Ishikawa (cell line): ENCODE results near the gene TAP1.

Source experiments
- CEBPB ChIP-seq: IDR thresholded peaks from 2 replicates; pipeline ENCODE4 v1.6.1; 2012
- CREB1 ChIP-seq: IDR thresholded peaks from 2 replicates; pipeline ENCODE4 v1.6.1; 2012; ENCODE audit warnings: low read depth
- EGR1 ChIP-seq: IDR thresholded peaks from 2 replicates; pipeline ENCODE4 v1.6.1; 2012
- EP300 ChIP-seq: IDR thresholded peaks from 2 replicates; pipeline ENCODE4 v1.6.1; 2012; ENCODE audit warnings: borderline replicate concordance
- FOXM1 ChIP-seq: IDR thresholded peaks from 2 replicates; pipeline ENCODE4 v1.6.1; 2012; ENCODE audit warnings: low read depth, borderline replicate concordance
- MAX ChIP-seq: IDR thresholded peaks from 2 replicates; pipeline ENCODE4 v1.6.1; 2012
- NFIC ChIP-seq: IDR thresholded peaks from 2 replicates; pipeline ENCODE4 v1.6.1; 2012
- RAD21 ChIP-seq: IDR thresholded peaks from 2 replicates; pipeline ENCODE4 v1.6.1; 2012; ENCODE audit warnings: low read depth
- REST ChIP-seq: IDR thresholded peaks from 2 replicates; pipeline ENCODE4 v1.6.1; 2012; ENCODE audit warnings: low read depth, mild to moderate bottlenecking
- TAF1 ChIP-seq: IDR thresholded peaks from 2 replicates; pipeline ENCODE4 v1.6.1; 2012; ENCODE audit warnings: low read depth, mild to moderate bottlenecking
- TCF12 ChIP-seq: IDR thresholded peaks from 2 replicates; pipeline ENCODE4 v1.6.1; 2012; ENCODE audit warnings: low read depth
- TEAD4 ChIP-seq: IDR thresholded peaks from 2 replicates; pipeline ENCODE4 v1.6.1; 2012
- USF1 ChIP-seq: IDR thresholded peaks from 2 replicates; pipeline ENCODE4 v1.6.1; 2012
- YY1 ChIP-seq: IDR thresholded peaks from 2 replicates; pipeline ENCODE4 v1.6.1; 2012; ENCODE audit warnings: low read depth
- ZBTB7A ChIP-seq: IDR thresholded peaks from 2 replicates; pipeline ENCODE4 v1.6.1; 2012; ENCODE audit warnings: low read depth

TAP1 gene

GRCh38 chr6:32858194-32858593, 4.7 kb upstream of the TAP1 start:
- TF ChIP-seq FOXM1 (no peak), MAX (no peak), EGR1 (no peak), EP300 (no peak), RAD21 (no peak), TEAD4 (no peak), CREB1 (no peak), USF1 (no peak), REST (no peak), CEBPB (no peak), NFIC (no peak), ZBTB7A (no peak), YY1 (no peak), TAF1 (no peak), TCF12 (no peak)

- no peak for TF ChIP-seq FOXM1
- no peak for TF ChIP-seq RAD21
- no peak for TF ChIP-seq NFIC
- TF ChIP-seq USF1: no peak
- no peak for TF ChIP-seq CEBPB
- TF ChIP-seq TCF12: no peak
- no peak for TF ChIP-seq EP300
These were observed 3.8 kb upstream of the TAP1 start for GRCh38 chr6:32857156-32857891.

GRCh38 chr6:32855467-32856174, 2.1 kb upstream of the TAP1 start:
- no peak for TF ChIP-seq FOXM1
- TF ChIP-seq CEBPB: no peak
- TF ChIP-seq EP300: no peak
- TF ChIP-seq REST: no peak
- TF ChIP-seq USF1: no peak
- no peak for TF ChIP-seq EGR1
- TF ChIP-seq MAX: no peak

- TF ChIP-seq FOXM1: no peak
- no peak for TF ChIP-seq REST
These were observed 1.1 kb upstream of the TAP1 start for GRCh38 chr6:32854376-32855178.
